Spinal cord (tissue), 10 donors: ENCODE results near the gene STARD8. TPM values are rescaled to one million over a fixed set of nuclear protein-coding genes. Genes with fewer than 3 reads are reported as not detected.

Experiments used
- DNase-seq, 6 donors: peaks; one replicate each; pipeline versions ENCODE4 v3.0.0 to v3.0.0-alpha.2; 2013 to 2015; ENCODE audit warnings: low spot score in 6 of 6, low read depth in 4 of 6
- H3K27ac ChIP-seq: one replicate; pipeline ENCODE4 v1.5.1; 2013; ENCODE audit warnings: low read depth, low read length, control low read depth
- H3K27me3 ChIP-seq: one replicate; pipeline ENCODE4 v1.6.1; 2013; ENCODE audit warnings: low read length; ENCODE audit not compliant: control insufficient read depth, insufficient read depth
- H3K36me3 ChIP-seq: one replicate; pipeline ENCODE4 v1.6.1; 2013; ENCODE audit warnings: low read length; ENCODE audit not compliant: control insufficient read depth, insufficient read depth
- H3K4me1 ChIP-seq: one replicate; pipeline ENCODE4 v1.6.1; 2013; ENCODE audit warnings: low read length; ENCODE audit not compliant: control insufficient read depth, insufficient read depth
- H3K4me3 ChIP-seq: one replicate; pipeline ENCODE4 v1.5.1; 2013; ENCODE audit warnings: low read depth, low read length, control low read depth
- H3K9me3 ChIP-seq: one replicate; pipeline ENCODE4 v1.6.1; 2013; ENCODE audit warnings: low read length; ENCODE audit not compliant: control insufficient read depth, insufficient read depth
- whole genome bisulfite sequencing: methylation state at CpG from one replicate; pipeline ENCODE4 v1.1.5; 2013; ENCODE audit warnings: missing lambda C conversion rate; ENCODE audit not compliant: insufficient coverage; 5-methylcytosine and 5-hydroxymethylcytosine counted together
- polyA plus RNA-seq, 2 donors: library from polyadenylated mRNA; unstranded; fragments of 120-200 nt; gene quantifications; one replicate each; pipeline ENCODE4 v1.2.1, GENCODE V29; 2013; ENCODE audit not compliant: insufficient read length in 2 of 2
- small RNA-seq: library from RNA; depleted of rRNA; stranded (forward); fragments of <200 nt; gene quantifications from one replicate; pipeline ENCODE3, GENCODE V24; 2014; ENCODE audit warnings: low replicate concordance
- total RNA-seq, 2 donors: library from RNA; depleted of rRNA in 1 of 2; stranded (reverse); fragments of 120-200 nt in 1 of 2; fragments of >200 nt in 1 of 2; gene quantifications; one replicate each; pipeline versions ENCODE4 v1.2.3 to v1.2.4, GENCODE V29; 2013 to 2014
- donor health status: healthy.

The STARD8 gene
- total and polyA plus RNA-seq, 4 donors = 6.8 to 9.3 (median 8.6) TPM

DNA sequence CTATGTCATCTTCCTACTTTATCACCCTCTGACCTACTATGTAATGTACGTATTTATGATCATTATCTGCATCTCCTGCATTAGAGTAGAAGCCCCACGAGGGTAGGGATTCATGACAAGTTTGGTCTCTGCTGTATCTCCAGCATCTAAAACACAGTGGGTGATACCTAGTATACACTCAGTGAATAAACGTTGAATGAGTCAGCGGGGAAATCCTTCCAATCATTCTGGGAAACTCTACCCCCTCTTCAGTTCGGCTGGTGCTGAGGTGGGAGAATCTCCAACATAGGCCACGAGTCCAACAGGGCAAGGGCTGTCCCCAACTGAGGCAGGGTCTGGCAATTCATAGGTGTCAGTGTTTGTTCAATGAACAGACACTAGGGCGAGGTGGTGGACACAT, 106.9 kb downstream of the STARD8 start:
- Histone ChIP-seq H3K27me3 (no peaks in the 10 kb centered on the region), H3K36me3 (no peaks in the 10 kb centered on the region), H3K4me3 (no peak overlapping the region), H3K9me3 (no peaks in the 10 kb centered on the region), H3K4me1 (no peaks in the 10 kb centered on the region), H3K27ac (no peak overlapping the region)
- WGBS = 74% methylated on average over 5 of the region's 7 CpGs
- no peak for DNase-seq

DNA sequence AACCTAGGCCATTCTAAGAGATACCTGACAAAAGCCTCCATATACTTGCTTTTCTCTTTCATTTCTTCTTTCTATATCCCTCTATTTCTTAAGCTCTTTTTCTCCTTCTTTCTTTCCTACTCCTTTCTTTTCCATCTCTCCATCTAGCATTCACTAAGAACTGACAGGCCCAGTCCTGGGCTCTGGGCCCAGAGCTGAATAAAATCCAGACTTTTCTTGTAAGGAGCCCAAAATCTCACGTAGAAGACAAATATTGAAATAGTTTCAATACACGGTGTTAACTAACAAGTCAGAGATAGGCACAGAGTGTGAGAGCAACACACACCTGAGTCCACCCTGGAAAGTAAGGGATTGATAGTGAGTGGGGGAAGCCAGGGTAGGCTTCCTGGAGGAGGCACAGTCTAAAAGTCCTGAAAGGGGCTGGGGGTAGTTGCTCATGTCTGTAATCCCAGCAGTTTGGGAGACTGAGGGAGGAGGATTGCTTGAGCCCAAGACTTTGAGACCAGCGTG, 108.2 kb downstream of the STARD8 start:
- H3K36me3 ChIP-seq = no peaks in the 10 kb centered on the region
- 75% methylated on average over 1 of the region's 3 CpGs for WGBS
- no peaks in the 10 kb centered on the region for H3K4me1 ChIP-seq
- H3K27me3 ChIP-seq = no peaks in the 10 kb centered on the region
- peak in 1 of 6 donors; percentile 17 for DNase-seq
- H3K27ac ChIP-seq = no peak overlapping the region
- no peaks in the 10 kb centered on the region for H3K9me3 ChIP-seq
- H3K4me3 ChIP-seq = no peak overlapping the region

DNA sequence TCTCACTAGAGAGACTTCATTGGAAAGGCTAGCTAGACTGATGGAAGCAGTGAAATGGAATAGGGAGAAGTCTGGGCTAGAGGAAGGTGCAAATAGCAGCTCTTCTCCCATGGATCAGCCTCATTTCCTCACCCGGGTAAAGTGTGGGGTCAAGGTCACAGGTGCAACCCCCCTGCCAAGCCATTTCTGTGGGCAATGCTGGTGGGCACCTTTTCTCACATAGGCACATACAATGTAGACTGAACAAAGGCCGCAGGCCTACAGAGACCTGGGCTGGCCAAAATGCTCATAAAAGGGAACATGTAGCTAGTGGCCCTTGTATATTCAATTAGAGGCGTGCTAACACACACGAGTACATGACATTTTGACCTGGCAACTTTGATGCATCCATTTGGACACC, 109.9 kb downstream of the STARD8 start:
- H3K9me3 ChIP-seq = no peaks in the 10 kb centered on the region
- H3K4me1 ChIP-seq = no peaks in the 10 kb centered on the region
- no peaks in the 10 kb centered on the region for H3K36me3 ChIP-seq
- WGBS = 80% methylated on average over 2 of the region's 4 CpGs
- H3K4me3 ChIP-seq = no peak overlapping the region
- no peaks in the 10 kb centered on the region for H3K27me3 ChIP-seq
- DNase-seq = no peak
- H3K27ac ChIP-seq = no peak overlapping the region

DNA sequence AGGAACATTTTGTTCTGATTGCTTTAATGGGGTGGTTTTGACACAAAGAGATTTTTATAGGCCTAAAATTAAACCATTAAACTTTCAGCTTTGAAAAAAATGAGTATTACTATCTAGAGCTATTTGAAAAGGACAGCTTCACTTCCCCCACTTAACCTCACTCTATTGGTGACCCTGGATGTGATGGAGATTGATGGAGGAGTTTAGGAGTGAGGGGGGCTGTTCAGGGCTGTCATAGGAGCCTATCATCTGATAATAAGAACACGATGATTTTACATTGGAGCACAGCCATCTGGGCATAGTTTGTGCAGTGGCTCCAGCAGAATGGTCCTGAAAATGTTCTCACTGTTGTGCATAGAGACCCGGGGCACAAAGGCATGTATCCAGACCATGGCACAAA, 110.3 kb downstream of the STARD8 start:
- no peaks in the 10 kb centered on the region for H3K4me1 ChIP-seq
- H3K27ac ChIP-seq = no peak overlapping the region
- no peaks in the 10 kb centered on the region for H3K27me3 ChIP-seq
- 63% methylated on average over 2 of the region's 2 CpGs for WGBS
- peak in 1 of 6 donors; percentile 3 for DNase-seq
- H3K4me3 ChIP-seq = no peak overlapping the region
- no peaks in the 10 kb centered on the region for H3K9me3 ChIP-seq
- no peaks in the 10 kb centered on the region for H3K36me3 ChIP-seq

DNA sequence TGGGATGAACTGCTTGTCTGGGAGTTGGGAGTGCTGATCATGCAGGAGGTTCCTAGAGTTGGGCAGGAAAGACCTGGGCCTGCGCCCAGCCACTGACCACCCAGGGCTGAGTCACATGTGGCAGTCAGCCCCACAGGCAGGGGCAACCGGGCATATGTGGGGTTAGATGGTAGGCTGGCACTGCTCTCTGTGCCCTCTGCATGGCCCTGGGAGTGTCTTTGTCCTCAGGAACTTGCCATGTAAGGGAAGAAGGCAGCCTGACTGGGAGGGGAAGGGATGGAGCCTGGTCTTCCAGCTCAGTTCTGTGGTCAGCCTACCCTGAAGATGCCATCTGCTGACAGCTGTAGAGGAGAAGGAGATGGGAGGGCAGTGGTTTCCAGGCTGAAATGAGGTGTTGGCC, 111.2 kb downstream of the STARD8 start:
- Histone ChIP-seq H3K4me3 (no peak overlapping the region), H3K4me1 (no peaks in the 10 kb centered on the region)

DNA sequence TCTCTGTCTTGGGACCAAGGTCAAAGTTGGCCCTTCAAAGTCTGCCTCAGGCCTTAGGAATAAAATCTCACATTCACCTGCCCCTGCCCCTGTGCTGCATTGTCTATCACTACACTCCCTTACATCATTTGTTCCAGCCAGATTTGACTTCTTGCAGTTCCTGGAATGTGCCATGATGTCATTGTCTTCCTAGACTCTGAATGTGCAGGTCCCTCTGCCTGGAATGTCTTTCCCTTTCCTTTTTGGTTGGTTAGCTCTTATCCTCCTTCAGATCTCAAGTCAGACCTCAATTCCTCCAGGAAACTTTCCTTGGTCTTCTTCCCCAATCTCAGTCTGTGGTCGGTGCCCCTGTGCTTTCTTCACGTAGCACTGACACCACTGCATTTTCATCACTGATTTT, 113.6 kb downstream of the STARD8 start:
- no peak overlapping the region for H3K27ac ChIP-seq
- no peaks in the 10 kb centered on the region for H3K27me3 ChIP-seq
- no peaks in the 10 kb centered on the region for H3K4me1 ChIP-seq
- H3K36me3 ChIP-seq = no peaks in the 10 kb centered on the region
- H3K4me3 ChIP-seq = no peak overlapping the region
- no peak for DNase-seq
- WGBS = no CpG with 5 or more reads among the region's 2 CpGs
- H3K9me3 ChIP-seq = no peaks in the 10 kb centered on the region

More for the DNA sequence above, 111.2 kb downstream of the STARD8 start:
- no peaks in the 10 kb centered on the region for H3K36me3 ChIP-seq
- H3K27ac ChIP-seq = no peak overlapping the region
- no peaks in the 10 kb centered on the region for H3K9me3 ChIP-seq
- 89% methylated on average over 2 of the region's 2 CpGs for WGBS
- no peak for DNase-seq
- H3K27me3 ChIP-seq = no peaks in the 10 kb centered on the region

DNA sequence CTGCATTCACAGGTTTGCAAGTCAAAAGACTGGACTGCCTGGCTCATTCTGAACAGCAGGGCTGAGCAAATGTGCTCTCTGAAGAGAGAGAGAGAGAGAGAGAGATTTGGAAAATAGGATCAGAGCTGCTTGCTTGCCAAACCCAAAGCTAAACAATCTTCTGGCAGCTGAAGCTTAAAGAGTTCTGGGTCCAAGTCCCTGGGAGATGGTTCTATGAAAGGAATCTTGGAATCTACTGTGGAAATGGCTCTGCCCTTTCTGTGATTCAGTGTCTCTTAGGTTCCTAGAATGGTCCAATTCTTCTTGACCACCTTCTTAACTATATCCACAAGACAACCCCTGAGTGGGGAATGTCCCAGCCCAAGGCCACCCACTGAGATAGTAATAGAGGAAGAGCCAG, 115.3 kb downstream of the STARD8 start:
- no peak overlapping the region for H3K27ac ChIP-seq
- peak in 2 of 6 donors; percentile 0 to 46 for DNase-seq
- no peaks in the 10 kb centered on the region for H3K4me1 ChIP-seq
- no peak overlapping the region for H3K4me3 ChIP-seq
- no peaks in the 10 kb centered on the region for H3K36me3 ChIP-seq
- H3K27me3 ChIP-seq = no peaks in the 10 kb centered on the region
- H3K9me3 ChIP-seq = no peaks in the 10 kb centered on the region

DNA sequence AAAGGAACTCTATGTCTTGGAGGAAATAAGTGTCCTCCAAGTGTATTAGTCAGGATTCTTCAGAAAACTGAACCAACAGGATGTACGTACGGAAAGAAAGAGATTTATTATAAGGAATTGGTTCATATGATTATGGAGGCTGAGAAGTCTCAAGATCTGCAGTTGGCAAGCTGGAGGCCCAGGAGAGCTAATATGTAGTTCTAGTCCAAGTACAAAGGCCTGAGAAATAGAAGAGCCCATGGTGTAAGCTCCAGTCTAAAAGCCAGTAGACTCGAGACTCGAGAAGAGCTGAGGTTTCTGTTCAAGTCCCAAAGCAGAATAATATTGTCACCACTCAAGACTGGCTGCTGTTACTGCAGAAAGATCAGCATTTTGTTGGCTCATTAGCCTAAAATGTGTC, 116.0 kb downstream of the STARD8 start:
- Histone ChIP-seq H3K27ac (no peak overlapping the region), H3K4me3 (no peak overlapping the region), H3K27me3 (no peaks in the 10 kb centered on the region), H3K4me1 (no peaks in the 10 kb centered on the region), H3K9me3 (no peaks in the 10 kb centered on the region), H3K36me3 (no peaks in the 10 kb centered on the region)
- WGBS = 95% methylated on average over 4 of the region's 4 CpGs
- no peak for DNase-seq

Small RNAs within 50 kb of the gene (small RNA-seq; reads per million reads assigned to genes)
- not detected for gene COX6CP12

Other genes with a start within 250 kb of the STARD8 start
- gene OPHN1, start 214.2 kb upstream of the STARD8 start, total RNA-seq = 10 to 100 TPM; 22.3 to 52.6 TPM
- 10 to 100 TPM; 27.6 to 33.0 TPM for gene OPHN1, start 214.2 kb upstream of the STARD8 start, polyA plus RNA-seq
- 10 to 100 TPM; 39.9 to 50.5 TPM for gene YIPF6, start 148.6 kb upstream of the STARD8 start, total RNA-seq
- 10 to 100 TPM; 30.7 to 43.2 TPM for gene YIPF6, start 148.6 kb upstream of the STARD8 start, polyA plus RNA-seq
- gene EFNB1, start 181.4 kb downstream of the STARD8 start, total RNA-seq = 100 to 1,000 TPM in 1 of 2 donors, 10 to 100 TPM in 1; 21.3 to 105 TPM
- gene EFNB1, start 181.4 kb downstream of the STARD8 start, polyA plus RNA-seq = 10 to 100 TPM; 19.3 to 36.3 TPM